Superior temporal gyrus (tissue), 1 donor: ENCODE results near the gene GEMIN2.
"Not testable (repeated sequence)": the region's sequence is repeated elsewhere in the genome, so short reads cannot be mapped to it uniquely, and the experiment has no call there.

Experiments
- DNase-seq: peaks from one replicate; pipeline ENCODE4 v3.0.0-alpha.2; 2016; ENCODE audit errors: extremely low spot score

The GEMIN2 gene

GRCh38 chr14:39176263-39177167, 62.4 kb downstream of the GEMIN2 start:
- no peak for DNase-seq

- DNase-seq: no peak
Observed at GRCh38 chr14:39177168-39177545, 63.0 kb downstream of the GEMIN2 start.

- no peak for DNase-seq
Observed at GRCh38 chr14:39179042-39179441, 64.9 kb downstream of the GEMIN2 start.

- DNase-seq: no peak
Observed at GRCh38 chr14:39180553-39180952, 66.4 kb downstream of the GEMIN2 start.

- no peak for DNase-seq
Observed at GRCh38 chr14:39181026-39181692, 67.0 kb downstream of the GEMIN2 start.

GRCh38 chr14:39181693-39182047, 67.5 kb downstream of the GEMIN2 start:
- DNase-seq: no peak

GRCh38 chr14:39182770-39183684, 68.9 kb downstream of the GEMIN2 start:
- no peak for DNase-seq

GRCh38 chr14:39183685-39184003, 69.5 kb downstream of the GEMIN2 start:
- not testable (repeated sequence) for DNase-seq

GRCh38 chr14:39184628-39185255, 70.6 kb downstream of the GEMIN2 start:
- no peak for DNase-seq

GRCh38 chr14:39185256-39186049, 71.3 kb downstream of the GEMIN2 start:
- no peak for DNase-seq
